ENCODE measurements around the gene PARD6G. TPM values are rescaled to one million over a fixed set of nuclear protein-coding genes. Genes with fewer than 3 reads are reported as not detected.

The PARD6G gene
- total RNA-seq, 6 experiments from 2014 or later = 0.34 to 0.66 (median 0.50) TPM

DNA sequence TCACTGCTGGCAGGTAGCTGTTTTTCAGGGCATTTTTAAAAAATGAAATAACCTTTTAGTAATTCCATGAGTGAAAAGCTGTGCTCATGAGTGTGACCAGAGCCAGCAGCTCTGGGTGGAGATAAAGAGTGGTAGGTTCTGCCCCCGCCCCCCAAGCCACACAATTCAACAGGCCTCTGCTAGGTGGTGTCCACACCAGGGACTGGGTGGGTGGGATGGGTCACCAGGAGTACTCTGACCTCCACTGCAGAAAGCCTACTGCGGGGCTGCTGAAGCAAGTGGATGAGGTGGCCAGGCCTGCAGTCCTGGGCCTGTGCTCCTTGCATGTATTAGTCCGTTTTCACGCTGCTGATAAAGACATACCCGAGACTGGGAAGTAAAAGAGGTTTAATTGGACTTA, 15.3 kb downstream of the PARD6G start:
- Mint-ChIP-seq H3K36me3 (ENCODE audit: low read depth) (no peaks in the 10 kb centered on the region), H3K9me3 (peaks cover 7% of the 10 kb centered on the region; the same call in 1 of the 2 replicates), H3K4me3 (no peak overlapping the region), H3K27ac (no peak overlapping the region), H3K27me3 (ENCODE audit: insufficient read depth) (peaks cover 26% of the 10 kb centered on the region), H3K4me1 (ENCODE audit: low read depth) (no peaks in the 10 kb centered on the region)
- no peak for DNase-seq
- TF ChIP-seq, protein P1, sequence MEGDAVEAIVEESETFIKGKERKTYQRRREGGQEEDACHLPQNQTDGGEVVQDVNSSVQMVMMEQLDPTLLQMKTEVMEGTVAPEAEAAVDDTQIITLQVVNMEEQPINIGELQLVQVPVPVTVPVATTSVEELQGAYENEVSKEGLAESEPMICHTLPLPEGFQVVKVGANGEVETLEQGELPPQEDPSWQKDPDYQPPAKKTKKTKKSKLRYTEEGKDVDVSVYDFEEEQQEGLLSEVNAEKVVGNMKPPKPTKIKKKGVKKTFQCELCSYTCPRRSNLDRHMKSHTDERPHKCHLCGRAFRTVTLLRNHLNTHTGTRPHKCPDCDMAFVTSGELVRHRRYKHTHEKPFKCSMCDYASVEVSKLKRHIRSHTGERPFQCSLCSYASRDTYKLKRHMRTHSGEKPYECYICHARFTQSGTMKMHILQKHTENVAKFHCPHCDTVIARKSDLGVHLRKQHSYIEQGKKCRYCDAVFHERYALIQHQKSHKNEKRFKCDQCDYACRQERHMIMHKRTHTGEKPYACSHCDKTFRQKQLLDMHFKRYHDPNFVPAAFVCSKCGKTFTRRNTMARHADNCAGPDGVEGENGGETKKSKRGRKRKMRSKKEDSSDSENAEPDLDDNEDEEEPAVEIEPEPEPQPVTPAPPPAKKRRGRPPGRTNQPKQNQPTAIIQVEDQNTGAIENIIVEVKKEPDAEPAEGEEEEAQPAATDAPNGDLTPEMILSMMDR (IDR thresholded peaks at IDR 0.05) = no peak

DNA sequence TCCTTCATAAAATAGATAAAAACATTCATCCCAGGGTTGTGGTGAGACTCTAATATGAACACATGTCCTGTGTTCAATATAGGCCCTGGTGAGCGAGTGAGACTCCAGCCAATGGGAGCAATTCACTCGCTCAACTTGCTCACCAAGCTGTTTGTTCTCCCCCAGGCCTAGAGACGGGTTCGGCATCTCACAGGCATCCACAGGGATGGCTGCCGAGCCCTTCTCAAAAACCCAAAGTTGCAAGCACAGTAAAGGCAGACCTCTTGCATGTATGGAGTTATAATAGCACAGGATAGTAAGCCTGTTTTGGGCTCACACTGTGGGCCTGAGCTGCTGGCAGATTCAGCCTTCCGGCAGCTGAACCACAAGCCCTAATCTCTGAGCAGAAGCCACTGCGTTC, 15.7 kb downstream of the PARD6G start:
- Mint-ChIP-seq H3K27ac (no peak overlapping the region), H3K4me1 (ENCODE audit: low read depth) (no peaks in the 10 kb centered on the region), H3K4me3 (no peak overlapping the region), H3K9me3 (peaks cover 3% of the 10 kb centered on the region; the same call in 1 of the 2 replicates), H3K36me3 (ENCODE audit: low read depth) (no peaks in the 10 kb centered on the region), H3K27me3 (ENCODE audit: insufficient read depth) (peaks cover 26% of the 10 kb centered on the region)
- no peak for DNase-seq
- TF ChIP-seq, protein P1 (IDR thresholded peaks at IDR 0.05) = no peak

DNA sequence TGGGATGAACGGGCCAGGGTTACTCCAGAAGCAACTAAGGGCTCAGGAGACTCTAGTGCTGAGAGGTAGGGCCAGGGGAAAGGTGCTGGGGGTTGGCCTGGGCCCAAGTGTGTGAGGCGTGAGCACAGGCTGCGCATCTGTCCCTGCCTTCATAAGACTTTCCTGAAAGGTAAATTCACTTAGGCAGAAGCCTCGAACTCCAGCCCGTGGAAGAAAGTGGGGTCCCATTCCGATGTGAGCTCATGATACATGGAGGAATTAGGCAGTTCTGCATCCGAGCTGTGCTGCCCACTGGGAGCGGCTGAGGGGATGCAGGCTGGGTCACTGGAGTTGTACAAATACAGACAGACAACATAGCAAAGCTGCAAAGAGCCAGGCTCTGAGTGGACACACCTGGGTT, 16.2 kb downstream of the PARD6G start:
- H3K4me3 Mint-ChIP-seq = no peak overlapping the region
- H3K36me3 Mint-ChIP-seq (ENCODE audit: low read depth) = no peaks in the 10 kb centered on the region
- no peak for DNase-seq
- peaks cover 24% of the 10 kb centered on the region for H3K27me3 Mint-ChIP-seq (ENCODE audit: insufficient read depth)
- no peaks in the 10 kb centered on the region for H3K9me3 Mint-ChIP-seq
- no peaks in the 10 kb centered on the region for H3K4me1 Mint-ChIP-seq (ENCODE audit: low read depth)
- H3K27ac Mint-ChIP-seq = no peak overlapping the region
- TF ChIP-seq, protein P1 (IDR thresholded peaks at IDR 0.05) = no peak

DNA sequence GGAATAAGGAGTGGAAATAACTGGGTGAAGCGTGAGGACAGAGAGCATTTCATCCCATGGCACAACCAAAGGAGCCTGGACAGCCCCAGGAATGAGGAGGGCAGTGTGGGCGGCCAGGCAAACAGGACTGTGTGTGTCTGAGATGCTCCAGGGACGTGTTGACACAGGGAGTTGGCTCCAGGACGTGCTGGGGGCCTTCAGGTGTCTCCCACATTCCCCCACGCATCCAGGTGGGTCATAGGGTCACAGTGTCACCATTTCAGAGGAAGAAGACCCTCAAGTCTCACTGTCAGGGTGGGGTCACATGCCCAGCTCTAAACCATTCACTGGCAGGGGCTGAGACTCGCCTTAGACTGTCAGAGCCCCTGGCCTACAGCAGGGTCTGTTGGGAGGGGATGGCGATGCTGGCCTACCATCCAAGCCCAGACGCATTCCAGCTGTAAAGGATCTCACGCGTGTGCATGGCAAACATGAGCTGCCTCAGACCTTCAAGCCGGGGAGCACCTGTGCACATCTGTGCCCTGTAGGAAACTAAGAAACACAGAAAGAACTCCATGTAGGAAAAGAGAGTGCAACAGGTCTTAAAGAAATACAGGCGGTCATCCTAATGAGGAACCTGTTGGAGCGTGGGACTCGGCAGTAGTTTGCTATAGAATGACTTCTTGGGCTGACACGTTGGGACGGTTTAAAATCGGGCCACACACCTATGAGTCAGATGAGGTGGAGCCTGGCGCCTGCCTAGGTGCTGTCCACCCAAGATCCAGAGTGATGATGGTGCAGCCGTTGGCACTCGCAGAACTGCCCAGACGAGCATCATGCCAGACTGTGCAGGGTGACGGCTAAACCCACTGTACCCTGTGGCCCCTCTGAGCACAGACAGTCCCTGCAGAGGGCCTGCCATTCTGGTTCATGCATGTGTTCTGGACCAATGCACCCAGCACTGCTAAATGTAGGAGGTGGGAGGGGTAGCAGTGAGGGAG, 17.3 kb downstream of the PARD6G start:
- TF ChIP-seq, protein P1 (IDR thresholded peaks at IDR 0.05) = no peak
- Mint-ChIP-seq H3K36me3 (ENCODE audit: low read depth) (no peaks in the 10 kb centered on the region), H3K9me3 (no peaks in the 10 kb centered on the region), H3K4me1 (ENCODE audit: low read depth) (peaks cover 6% of the 10 kb centered on the region; the same call in 1 of the 2 replicates), H3K27ac (no peak overlapping the region), H3K27me3 (ENCODE audit: insufficient read depth) (peaks cover 18% of the 10 kb centered on the region), H3K4me3 (no peak overlapping the region)
- no peak for DNase-seq

DNA sequence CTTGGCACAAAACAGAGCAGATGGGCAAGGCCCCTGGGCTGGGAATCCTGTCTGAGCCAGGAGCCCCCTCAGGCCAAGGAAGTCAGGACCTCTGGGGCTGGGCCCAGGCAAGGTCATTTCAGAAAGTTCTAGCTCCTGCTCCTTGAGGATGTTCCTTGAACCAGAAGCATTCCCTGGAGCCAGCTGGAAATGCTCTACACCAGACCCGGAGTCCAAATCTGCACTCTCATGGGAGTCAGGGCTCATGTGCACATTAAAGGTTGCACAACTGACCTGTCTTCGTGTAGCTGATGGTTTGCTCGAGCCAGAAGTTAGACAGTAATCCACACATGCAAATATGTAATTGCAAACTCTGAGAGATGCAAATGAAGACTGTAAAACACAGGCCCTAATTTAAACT, 18.0 kb downstream of the PARD6G start:
- Mint-ChIP-seq H3K36me3 (ENCODE audit: low read depth) (no peaks in the 10 kb centered on the region), H3K27ac (no peak overlapping the region), H3K4me1 (ENCODE audit: low read depth) (peaks cover 6% of the 10 kb centered on the region; the same call in 1 of the 2 replicates), H3K27me3 (ENCODE audit: insufficient read depth) (peaks cover 16% of the 10 kb centered on the region), H3K9me3 (no peaks in the 10 kb centered on the region), H3K4me3 (no peak overlapping the region)
- TF ChIP-seq, protein P1 (IDR thresholded peaks at IDR 0.05) = no peak
- DNase-seq = no peak
